Stomach (tissue), 9 donors: ENCODE data around the gene ZNF473. TPM values are rescaled to one million over a fixed set of nuclear protein-coding genes. Genes with fewer than 3 reads are reported as not detected.

Source experiments
- DNase-seq, 2 donors: peaks; one replicate each; pipeline versions ENCODE4 v3.0.0 to v3.0.0-alpha.2; 2013 to 2019
- H3K27ac ChIP-seq, 5 donors: fragments of 200-600 bp in 4 of 5; sonication (generic) in 4 of 5; one replicate each; pipeline ENCODE4 v1.5.1; 2013 to 2019; ENCODE audit warnings: mild to moderate bottlenecking in 1 of 5, moderate library complexity in 1 of 5
- H3K27me3 ChIP-seq, 3 donors: fragments of 200-600 bp; sonication (generic); one replicate each; pipeline ENCODE4 v1.5.1; 2017 to 2019; ENCODE audit warnings: mixed run types in 1 of 3
- H3K36me3 ChIP-seq, 4 donors: fragments of 200-600 bp; sonication (generic); 1 replicate in 3 of 4; 2 replicates in 1 of 4; pipeline ENCODE4 v1.5.1; 2016 to 2019
- H3K4me1 ChIP-seq, 4 donors: fragments of 200-600 bp; sonication (generic); one replicate each; pipeline ENCODE4 v1.5.1; 2016 to 2019
- H3K4me3 ChIP-seq, 4 donors: fragments of 200-600 bp; sonication (generic) in 3 of 4; one replicate each; pipeline ENCODE4 v1.5.1; 2016 to 2019; ENCODE audit warnings: mild to moderate bottlenecking in 1 of 4
- H3K9me3 ChIP-seq, 4 donors: fragments of 200-600 bp; sonication (generic); one replicate each; pipeline ENCODE4 v1.5.1; 2016 to 2019
- EP300 ChIP-seq: sonication (generic); formaldehyde crosslinking; IDR thresholded peaks from one replicate; pipeline ENCODE4 v1.6.1; 2017; ENCODE audit warnings: antibody characterized with exemption
- POLR2A ChIP-seq, 4 donors: fragments of 450-650 bp; IDR thresholded peaks; one replicate each; pipeline ENCODE4 v1.6.1; 2016; ENCODE audit warnings: antibody characterized with exemption in 4 of 4, control low read depth in 2 of 4, mild to moderate bottlenecking in 1 of 4, moderate library complexity in 1 of 4
- POLR2AphosphoS5 ChIP-seq, 3 donors: sonication (generic); formaldehyde crosslinking; IDR thresholded peaks; one replicate each; pipeline ENCODE4 v1.6.1; 2016; ENCODE audit warnings: antibody characterized with exemption in 3 of 3
- WGBS, 5 donors: extraction: QIAGEN DNeasy Blood & Tissue Kit in 3 of 5; methylation state at CpG; one replicate each; pipeline versions ENCODE4 v1.1.5 to v1.1.7; 2013 to 2018; 5-methylcytosine and 5-hydroxymethylcytosine counted together
- intact Hi-C: fragments of 100-400 bp; cut with DNase I; formaldehyde crosslinking; loops from one replicate; pipeline ENCODE4 v1.15.1; 2023; ENCODE audit warnings: low total_unique reads
- polyA plus RNA-seq, 3 donors: library from polyadenylated mRNA; stranded (reverse); fragments of 200-250 nt; gene quantifications; one replicate each; pipeline ENCODE4 v1.2.3, GENCODE V29; 2013
- total RNA-seq, 5 donors: library from RNA; depleted of rRNA; stranded (reverse); fragments of >200 nt; gene quantifications; one replicate each; pipeline versions ENCODE4 v1.1.0 to v1.2.3, GENCODE V29; 2014 to 2016
- TF ChIP-seq, protein P1 (sequence below), 7 experiments: fragments of 450-650 bp in 4 of 7; fragments of 200-600 bp in 3 of 7; sonication (generic) in 3 of 7; IDR thresholded peaks; one replicate each; pipeline ENCODE4 v1.5.1; 2016 to 2019; ENCODE audit warnings: antibody characterized with exemption in 7 of 7, control low read depth in 2 of 7, mild to moderate bottlenecking in 1 of 7
- donor health status: healthy with polysubstance abuse.
- donor health status: Bipolar disorder and iron deficiency.
- donor health status: healthy.

Gene ZNF473
- total and polyA plus RNA-seq, 8 donors, result 0.58 to 28.0 (median 4.5) TPM

DNA sequence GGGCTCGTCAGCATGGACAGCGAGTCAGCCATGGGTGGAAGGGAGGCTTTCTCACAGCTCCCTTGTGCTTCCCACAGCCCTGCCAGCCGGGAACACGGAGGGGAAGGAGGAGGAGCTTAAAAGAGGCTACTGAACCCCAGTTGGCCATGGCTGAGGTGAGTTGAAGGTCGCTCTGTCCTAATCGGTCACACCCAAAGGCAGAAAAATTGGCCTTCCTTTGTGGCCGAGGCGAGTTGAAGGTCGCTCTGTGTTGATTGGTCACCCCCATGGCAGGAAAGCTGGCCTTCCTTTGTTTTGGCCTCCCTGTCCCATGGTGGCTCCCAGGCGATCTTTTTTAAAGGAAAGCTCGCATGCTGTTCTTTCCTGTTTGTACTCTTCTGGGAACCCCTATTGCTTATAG, 5.1 kb downstream of the ZNF473 start:
- intact Hi-C loops, result no loop called here
- WGBS, 5 donors, result 79 to 94% (median 87%) methylated on average over 11 of the region's 11 CpGs

DNA sequence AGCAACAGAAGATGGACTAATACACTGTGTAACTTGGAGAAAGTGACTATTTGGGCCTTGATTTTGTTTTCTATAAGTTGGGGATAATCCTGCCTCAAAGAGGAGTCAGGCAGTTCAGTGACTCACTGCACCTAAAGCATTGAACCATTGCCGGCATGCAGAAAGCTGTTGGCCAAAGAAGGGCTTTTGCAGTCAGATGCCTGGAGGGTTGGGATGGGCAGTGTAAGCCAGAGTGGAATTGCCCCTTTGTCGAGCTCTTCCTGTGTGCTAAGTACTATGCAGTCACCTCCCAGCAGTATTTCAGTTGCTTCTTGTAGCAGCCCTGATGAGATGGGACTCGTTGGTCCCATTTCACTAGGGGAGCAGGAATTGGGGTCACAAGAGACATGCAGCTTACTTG, 11.1 kb downstream of the ZNF473 start:
- WGBS, 5 donors, result 87 to 97% (median 95%) methylated on average over 3 of the region's 3 CpGs
- H3K27ac ChIP-seq, result no peak overlapping the region
- no peak for DNase-seq
- intact Hi-C loops, result no loop called here
- peaks cover 54 to 100% (median 96%) of the 10 kb centered on the region in 4 donors for H3K36me3 ChIP-seq
- H3K4me3 ChIP-seq, result no peak overlapping the region
- H3K9me3 ChIP-seq, result peaks cover 0 to 9% (median 0%) of the 10 kb centered on the region in 4 donors
- no peaks in the 10 kb centered on the region for H3K27me3 ChIP-seq
- no peak for TF ChIP-seq EP300
- TF ChIP-seq POLR2A (IDR thresholded peaks at IDR 0.05), result no peak
- no peak for TF ChIP-seq POLR2AphosphoS5 (IDR thresholded peaks at IDR 0.05)
- TF ChIP-seq, protein P1, sequence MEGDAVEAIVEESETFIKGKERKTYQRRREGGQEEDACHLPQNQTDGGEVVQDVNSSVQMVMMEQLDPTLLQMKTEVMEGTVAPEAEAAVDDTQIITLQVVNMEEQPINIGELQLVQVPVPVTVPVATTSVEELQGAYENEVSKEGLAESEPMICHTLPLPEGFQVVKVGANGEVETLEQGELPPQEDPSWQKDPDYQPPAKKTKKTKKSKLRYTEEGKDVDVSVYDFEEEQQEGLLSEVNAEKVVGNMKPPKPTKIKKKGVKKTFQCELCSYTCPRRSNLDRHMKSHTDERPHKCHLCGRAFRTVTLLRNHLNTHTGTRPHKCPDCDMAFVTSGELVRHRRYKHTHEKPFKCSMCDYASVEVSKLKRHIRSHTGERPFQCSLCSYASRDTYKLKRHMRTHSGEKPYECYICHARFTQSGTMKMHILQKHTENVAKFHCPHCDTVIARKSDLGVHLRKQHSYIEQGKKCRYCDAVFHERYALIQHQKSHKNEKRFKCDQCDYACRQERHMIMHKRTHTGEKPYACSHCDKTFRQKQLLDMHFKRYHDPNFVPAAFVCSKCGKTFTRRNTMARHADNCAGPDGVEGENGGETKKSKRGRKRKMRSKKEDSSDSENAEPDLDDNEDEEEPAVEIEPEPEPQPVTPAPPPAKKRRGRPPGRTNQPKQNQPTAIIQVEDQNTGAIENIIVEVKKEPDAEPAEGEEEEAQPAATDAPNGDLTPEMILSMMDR (IDR thresholded peaks at IDR 0.05), result no peak
- no peaks in the 10 kb centered on the region for H3K4me1 ChIP-seq

More for the DNA sequence above, 5.1 kb downstream of the ZNF473 start:
- no peaks in the 10 kb centered on the region for H3K9me3 ChIP-seq
- peaks cover 24 to 68% (median 63%) of the 10 kb centered on the region in 4 donors for H3K36me3 ChIP-seq
- H3K4me3 ChIP-seq, result no peak overlapping the region
- TF ChIP-seq, protein P1 (IDR thresholded peaks at IDR 0.05), result no peak
- TF ChIP-seq POLR2AphosphoS5 (IDR thresholded peaks at IDR 0.05) (no peak), EP300 (no peak), POLR2A (IDR thresholded peaks at IDR 0.05) (no peak)
- H3K4me1 ChIP-seq, result peaks cover 10 to 17% (median 15%) of the 10 kb centered on the region in 4 donors
- no peaks in the 10 kb centered on the region for H3K27me3 ChIP-seq
- H3K27ac ChIP-seq, result no peak overlapping the region
- no peak for DNase-seq

DNA sequence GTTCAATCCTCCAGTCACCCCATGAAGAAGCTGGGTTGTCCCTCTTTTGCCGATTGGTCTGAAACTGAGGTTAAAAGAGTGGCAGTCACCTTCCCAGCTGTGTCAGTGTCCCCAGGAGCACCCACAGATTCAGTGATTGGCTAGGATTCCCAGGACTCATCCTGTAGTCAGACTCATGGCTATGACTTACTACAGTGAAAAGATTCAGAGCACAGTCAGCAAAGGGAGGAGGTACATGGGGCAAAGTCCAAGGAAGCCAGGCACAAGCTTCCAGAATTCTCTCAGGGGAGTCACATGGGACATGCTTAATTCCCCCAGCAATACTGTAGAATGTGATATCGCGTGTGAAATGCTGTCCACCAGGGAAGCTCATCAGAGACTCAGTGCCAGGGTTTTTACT, 14.2 kb downstream of the ZNF473 start:
- 92 to 100% (median 96%) methylated on average over 3 of the region's 3 CpGs for WGBS, 5 donors
- intact Hi-C loops, result no loop called here
- no peak for DNase-seq
- Histone ChIP-seq H3K27ac (no peak overlapping the region), H3K27me3 (no peaks in the 10 kb centered on the region), H3K4me3 (no peak overlapping the region), H3K9me3 (peaks cover 12 to 38% (median 22%) of the 10 kb centered on the region in 4 donors), H3K36me3 (peaks cover 69 to 100% (median 96%) of the 10 kb centered on the region in 4 donors), H3K4me1 (no peaks in the 10 kb centered on the region)
- TF ChIP-seq EP300 (no peak), POLR2AphosphoS5 (IDR thresholded peaks at IDR 0.05) (no peak), POLR2A (IDR thresholded peaks at IDR 0.05) (no peak)
- TF ChIP-seq, protein P1 (IDR thresholded peaks at IDR 0.05), result no peak

DNA sequence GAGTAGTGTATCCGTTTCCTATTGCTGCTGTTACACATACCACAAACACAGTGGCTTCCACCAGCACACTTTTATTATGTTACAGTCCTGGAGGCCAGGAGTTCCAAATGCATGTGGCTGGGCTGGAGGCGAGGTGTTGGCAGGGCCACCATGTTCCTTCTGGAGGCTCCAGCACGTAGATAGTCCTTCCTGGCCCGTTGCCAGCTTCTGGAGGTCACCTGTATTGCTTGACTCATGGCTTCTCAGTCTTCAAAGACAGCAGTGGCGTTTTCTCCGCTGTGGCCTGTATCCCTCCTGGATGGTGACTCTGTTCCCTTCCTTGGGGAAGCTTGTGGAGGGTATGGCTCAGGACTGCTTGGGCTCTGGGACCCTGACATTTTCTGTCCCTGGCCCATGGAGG, 15.2 kb downstream of the ZNF473 start:
- 89 to 96% (median 93%) methylated on average over 6 of the region's 6 CpGs for WGBS, 5 donors
- H3K36me3 ChIP-seq, result peaks cover 79 to 100% (median 97%) of the 10 kb centered on the region in 4 donors
- DNase-seq, result peak in 1 of 2 donors; percentile 30
- no peaks in the 10 kb centered on the region for H3K27me3 ChIP-seq
- no peaks in the 10 kb centered on the region for H3K4me1 ChIP-seq
- peaks cover 22 to 48% (median 32%) of the 10 kb centered on the region in 4 donors for H3K9me3 ChIP-seq
- no peak overlapping the region for H3K27ac ChIP-seq
- H3K4me3 ChIP-seq, result no peak overlapping the region
- TF ChIP-seq, protein P1 (IDR thresholded peaks at IDR 0.05), result no peak
- TF ChIP-seq POLR2AphosphoS5 (IDR thresholded peaks at IDR 0.05), result no peak
- TF ChIP-seq POLR2A (IDR thresholded peaks at IDR 0.05), result no peak
- TF ChIP-seq EP300, result no peak
- intact Hi-C loops, result no loop called here
